Endometrial microvascular endothelial cells (primary cell): ENCODE data around the gene NCKAP5. TPM values are rescaled to one million over a fixed set of nuclear protein-coding genes. Genes with fewer than 3 reads are reported as not detected.

Experiments
- in situ Hi-C: cut with HindIII; loops from 2 replicates; pipeline ENCODE4 v1.10.0; 2017; ENCODE audit warnings: low sequenced_read_pairs, low pct_unique_long_range_greater_than_20kb; ENCODE audit errors: inconsistent ontology term
- total RNA-seq: library from RNA; depleted of rRNA; stranded (reverse); fragments of >200 nt; gene quantifications from one replicate; pipeline ENCODE4 v1.2.3, GENCODE V29; 2015; ENCODE audit errors: inconsistent ontology term

Gene NCKAP5
- total RNA-seq, 1 donor from 2014 or later: 0.84 TPM

DNA sequence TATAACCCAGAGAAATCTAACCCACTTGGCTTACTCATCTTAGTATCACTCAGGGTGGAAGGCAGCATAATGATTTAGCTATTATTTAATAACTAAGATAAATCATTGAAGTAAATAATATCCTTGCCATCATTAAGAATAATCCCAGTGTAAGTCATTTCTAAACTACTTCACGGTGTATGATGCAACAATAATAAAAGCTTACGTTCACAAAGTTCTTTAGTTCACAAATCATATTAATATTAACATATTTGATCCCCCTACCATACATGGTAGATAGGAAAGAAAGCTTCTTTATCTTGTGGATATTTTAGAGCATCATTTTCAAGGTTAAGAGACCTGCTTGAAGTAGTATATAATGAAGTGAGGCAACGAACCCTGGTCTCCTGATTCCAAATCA is 401.0 kb downstream of the NCKAP5 start:
- in situ Hi-C loops: no loop called here

DNA sequence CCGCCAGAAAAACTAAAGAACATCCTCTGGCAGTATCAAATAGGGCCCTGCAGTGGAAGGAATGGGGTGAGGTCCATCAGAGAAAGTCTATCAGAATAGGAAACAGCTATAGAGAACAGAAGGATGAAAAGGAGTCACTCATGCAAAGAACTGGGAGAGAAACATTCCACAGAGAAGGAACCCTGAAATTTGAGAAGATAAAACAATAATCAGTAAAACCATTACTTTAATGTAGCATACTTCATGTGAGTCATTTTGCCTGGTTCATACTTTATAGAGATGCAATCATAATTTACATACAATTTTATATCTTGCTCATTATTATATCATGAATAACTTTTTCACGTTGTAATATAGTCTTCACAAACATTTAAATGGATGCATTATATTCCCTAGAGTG is 402.2 kb downstream of the NCKAP5 start:
- in situ Hi-C loops: no loop called here

DNA sequence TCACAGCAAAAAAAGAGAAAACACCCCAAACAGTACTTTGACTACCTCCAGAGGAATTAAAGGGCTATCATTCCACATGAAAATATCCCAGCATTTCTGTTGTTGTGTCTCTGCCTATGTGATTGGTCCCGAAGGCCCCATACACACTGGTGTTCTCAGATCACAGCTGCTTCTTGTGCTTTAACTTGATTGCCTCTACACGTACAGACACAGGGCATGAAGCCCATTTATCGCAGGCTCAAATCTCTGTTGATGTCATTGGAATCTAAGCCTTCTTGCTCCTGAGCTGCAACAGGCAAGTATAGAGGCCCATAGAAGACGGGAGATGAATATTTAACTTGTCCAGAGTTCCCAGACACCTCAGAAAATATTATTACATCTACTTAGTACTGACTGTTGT is 405.2 kb downstream of the NCKAP5 start:
- in situ Hi-C loops: no loop called here

DNA sequence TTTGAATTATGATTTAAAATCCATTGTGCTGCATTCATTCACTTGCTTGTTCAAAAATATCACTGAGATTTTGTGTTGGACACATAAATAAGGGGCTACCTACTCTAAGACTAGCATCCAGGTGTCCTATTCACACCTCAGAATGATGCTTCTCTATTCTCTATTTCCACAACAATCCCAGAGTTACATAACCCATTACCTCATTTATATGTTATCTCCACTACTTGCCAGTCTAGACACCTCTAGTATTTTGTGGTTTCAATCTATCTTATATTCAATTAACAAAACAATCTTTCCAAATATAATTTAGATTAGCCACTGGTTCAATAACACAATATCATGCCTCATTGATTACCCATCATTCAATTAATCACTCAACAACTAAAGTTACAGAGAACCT is 409.8 kb downstream of the NCKAP5 start:
- in situ Hi-C loops: no loop called here

DNA sequence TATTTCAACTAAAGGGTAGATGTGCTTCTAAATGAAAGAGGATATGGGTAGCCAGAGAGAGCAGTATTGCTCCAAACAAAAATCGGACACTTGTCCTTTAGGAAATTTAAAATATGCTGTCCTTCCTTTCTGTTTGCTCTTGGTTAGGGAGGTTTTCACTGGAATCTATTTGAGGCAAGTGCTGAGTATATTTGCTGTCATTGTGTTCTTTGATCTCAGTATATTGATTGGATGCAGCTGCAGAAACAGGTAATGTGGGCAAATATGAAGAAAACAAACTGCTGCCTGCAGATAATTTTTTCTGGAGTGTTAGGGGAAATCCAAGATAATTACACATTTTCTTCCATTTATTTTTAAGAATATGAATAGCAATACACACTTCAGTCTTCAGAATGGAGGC is 410.2 kb downstream of the NCKAP5 start:
- in situ Hi-C loops: no loop called here

DNA sequence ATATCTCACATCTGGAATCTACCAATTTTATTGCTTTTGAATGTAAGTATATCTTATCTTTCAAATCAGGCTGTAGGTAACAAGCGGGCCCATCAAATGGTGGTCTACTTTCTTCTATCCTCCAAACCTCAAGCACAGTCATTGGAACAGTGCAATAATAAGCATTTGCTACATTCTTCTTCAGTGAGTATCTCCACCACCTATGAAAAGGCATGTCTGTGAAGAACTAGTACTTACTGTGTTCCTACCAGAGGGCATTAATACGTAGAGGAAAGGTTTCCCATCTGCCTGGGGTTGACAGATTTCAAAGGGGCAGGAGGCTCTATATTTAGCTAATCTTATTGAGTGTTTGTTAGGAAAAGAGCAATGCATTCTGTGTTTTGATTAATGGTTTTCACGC is 411.1 kb downstream of the NCKAP5 start:
- in situ Hi-C loops: no loop called here

DNA sequence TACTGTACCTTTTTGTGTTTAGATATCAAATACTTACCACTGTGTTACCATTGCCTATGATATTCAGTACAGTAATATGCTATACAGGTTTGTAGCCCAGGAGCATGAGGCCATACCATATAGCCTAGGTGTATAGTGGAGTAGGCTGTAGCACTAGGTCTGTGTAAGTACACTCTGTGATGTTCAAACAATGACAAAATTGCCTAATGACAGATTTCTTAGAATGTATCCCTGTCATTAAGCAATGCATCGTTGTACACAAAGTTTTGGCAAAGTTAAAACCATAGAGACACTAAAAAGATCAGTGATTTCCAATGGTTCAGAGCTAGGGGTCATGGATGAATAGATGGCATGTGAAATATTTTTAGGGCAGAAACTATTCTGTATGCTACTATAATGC is 415.5 kb downstream of the NCKAP5 start:
- in situ Hi-C loops: no loop called here

DNA sequence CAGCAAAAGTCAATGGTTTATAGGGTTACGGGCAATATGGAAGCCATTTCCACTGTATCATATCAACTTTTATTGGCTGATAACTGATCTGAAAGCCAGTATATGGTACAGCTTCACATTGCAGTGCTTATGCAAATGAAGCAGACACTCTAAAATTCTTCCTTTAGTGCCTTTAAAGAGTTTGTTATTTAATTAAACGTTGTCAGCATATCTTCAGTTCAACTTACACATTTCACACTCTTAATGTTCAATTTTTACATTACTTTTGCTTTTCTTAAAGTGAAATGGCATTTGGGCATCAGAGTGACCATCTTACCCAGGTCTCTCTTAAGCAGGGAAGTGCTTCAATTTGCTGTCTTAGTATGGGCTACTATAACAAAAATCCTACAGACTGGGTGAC is 420.1 kb downstream of the NCKAP5 start:
- in situ Hi-C loops: no loop called here

DNA sequence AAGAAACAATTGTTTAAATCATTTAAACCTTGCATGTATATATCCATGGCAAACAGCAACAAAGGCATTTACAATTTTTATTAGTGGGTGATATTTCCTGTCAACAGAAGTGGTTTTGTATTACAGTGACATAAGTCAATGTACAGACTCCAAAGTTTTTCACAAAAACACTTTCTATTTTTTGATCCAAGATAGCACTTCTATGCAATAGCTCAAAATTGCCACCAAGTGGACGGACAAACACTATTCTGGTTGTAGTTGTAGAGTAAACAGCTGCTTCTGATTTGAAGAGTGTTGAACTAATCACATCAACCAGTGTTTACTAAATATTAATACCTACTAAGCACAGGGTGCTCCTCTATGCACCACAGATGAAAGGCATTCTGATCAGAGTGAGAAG is 421.4 kb downstream of the NCKAP5 start:
- in situ Hi-C loops: no loop called here

DNA sequence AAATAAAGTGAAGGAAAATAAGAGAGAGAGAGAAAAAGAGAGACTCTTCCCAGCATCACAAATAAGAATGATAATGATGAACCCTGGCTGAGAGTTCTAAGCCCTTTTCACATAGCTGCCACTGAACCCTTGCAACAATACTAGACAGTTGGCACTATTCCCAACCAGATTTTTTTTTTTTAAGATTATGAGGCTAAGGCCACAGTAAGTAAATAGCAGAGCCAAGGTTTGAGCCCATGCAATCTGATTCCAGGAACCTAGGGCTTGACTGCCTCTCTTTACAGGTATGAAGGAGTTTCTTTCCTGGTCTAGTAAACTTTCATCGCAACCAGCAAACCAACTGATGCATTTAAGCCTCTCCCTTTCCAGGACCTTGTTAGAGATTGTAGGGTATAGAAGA is 424.6 kb downstream of the NCKAP5 start:
- in situ Hi-C loops: no loop called here

DNA sequence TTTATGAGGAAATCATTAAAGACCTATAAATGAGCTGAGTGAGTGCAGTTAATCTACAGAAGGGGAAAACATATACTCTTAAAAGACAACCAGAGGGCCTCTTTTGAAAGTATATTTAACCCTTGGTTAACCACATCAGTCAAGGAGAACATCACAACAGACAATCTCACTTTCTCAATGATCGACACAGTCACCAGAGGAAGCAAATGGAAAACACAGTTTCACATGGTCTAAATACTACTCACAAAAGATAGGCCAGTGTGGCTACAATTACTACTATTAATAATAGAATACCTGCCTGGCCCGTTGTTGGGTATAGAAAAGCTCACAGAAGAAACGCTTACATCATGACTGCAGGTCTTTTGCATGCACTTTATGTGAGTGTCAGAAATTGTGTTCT is 426.2 kb downstream of the NCKAP5 start:
- in situ Hi-C loops: no loop called here

DNA sequence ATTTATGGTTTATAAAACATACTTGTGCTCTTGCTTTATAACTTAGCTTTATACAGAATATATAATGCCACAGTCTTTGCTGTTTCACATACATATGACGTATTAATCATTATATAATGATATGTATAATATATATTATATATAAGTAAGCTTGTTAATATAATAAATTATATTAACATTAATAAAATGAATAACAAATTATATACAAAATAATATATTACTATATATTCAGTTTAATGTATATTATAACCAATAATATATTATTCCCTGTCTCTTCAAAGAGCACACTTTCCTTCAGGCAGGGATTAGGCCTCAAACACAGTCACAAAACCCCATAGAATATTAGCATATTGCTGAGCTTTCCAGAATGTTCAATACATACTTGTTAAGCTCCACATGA is 427.6 kb downstream of the NCKAP5 start:
- in situ Hi-C loops: no loop called here

DNA sequence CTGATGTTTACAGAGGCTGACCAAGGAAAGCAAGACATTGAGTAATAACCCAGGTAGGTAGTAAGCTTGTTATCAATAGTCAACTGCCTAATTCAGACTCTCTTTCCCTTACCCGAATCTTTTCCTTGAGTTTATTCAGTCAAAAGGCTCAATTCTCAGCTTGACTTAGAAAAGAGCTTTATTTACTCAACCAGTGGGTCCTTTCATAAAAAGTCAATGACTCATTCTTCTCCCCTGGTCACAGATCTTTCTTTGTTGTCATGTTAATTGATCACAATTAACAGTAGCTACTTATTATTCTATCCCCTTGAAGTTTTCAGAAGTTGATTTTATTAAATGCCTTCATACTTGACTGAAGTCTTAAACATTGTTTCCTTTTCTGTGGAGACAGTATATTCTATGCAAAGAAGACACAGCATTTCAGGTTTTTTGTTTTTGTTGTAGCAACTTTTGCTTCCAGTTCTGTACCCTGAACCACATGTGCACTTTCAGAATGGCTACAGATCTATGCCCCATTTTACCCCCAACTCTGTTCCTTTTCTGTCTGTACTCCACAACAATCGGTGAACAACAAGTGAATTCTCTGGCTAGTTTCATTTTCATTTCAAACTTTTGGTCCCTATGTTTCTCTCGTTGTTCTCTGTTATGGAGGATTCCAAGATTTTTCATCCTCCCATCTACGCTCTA is 428.3 kb downstream of the NCKAP5 start:
- in situ Hi-C loops: no loop called here

DNA sequence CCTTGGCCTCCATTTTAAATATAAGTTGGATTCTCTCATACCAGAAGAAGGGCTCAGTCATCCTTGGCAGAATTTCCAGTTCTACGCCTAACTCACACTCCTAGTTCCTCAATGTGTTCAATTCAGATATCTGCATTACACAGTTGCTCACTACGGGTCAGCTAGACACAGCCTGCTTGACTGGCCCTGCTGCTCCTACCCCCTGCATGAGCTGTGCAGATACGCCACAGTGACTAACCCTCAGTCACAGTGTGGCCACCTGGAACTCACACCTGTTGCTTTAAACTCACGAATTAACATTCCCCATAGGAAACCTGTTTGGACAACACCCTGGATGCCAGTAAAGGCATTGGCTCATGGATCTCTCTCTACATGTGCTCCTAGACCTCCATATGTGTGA is 429.6 kb downstream of the NCKAP5 start:
- in situ Hi-C loops: no loop called here

DNA sequence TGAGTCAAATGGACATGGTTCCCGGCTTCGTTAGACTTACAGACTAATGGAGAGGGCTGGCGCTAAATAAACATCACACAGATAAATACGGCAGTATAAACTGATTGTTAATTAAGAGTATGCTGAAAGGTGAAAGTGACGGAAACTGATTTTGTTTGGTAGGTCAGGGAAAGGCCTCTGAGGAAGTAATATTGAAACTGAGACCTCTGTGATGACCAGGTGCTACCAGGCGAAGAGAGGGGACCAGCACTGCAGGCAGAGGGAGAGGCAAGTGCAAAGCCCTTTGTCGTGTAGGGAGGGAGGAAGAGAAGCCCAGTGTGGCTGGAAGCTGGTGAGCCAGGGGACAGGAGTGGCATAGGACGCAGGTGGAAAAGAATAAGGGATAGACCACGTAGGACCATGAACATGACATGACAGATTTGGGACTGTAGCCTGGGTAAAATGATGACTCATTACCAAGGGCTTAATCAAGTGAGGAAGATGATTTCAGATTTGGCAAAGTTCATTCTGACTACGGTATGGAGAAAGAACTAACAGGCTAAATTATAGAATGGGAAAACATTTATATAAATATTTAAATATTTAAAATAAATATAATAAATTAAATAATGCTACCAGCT is 433.1 kb downstream of the NCKAP5 start:
- in situ Hi-C loops: no loop called here

DNA sequence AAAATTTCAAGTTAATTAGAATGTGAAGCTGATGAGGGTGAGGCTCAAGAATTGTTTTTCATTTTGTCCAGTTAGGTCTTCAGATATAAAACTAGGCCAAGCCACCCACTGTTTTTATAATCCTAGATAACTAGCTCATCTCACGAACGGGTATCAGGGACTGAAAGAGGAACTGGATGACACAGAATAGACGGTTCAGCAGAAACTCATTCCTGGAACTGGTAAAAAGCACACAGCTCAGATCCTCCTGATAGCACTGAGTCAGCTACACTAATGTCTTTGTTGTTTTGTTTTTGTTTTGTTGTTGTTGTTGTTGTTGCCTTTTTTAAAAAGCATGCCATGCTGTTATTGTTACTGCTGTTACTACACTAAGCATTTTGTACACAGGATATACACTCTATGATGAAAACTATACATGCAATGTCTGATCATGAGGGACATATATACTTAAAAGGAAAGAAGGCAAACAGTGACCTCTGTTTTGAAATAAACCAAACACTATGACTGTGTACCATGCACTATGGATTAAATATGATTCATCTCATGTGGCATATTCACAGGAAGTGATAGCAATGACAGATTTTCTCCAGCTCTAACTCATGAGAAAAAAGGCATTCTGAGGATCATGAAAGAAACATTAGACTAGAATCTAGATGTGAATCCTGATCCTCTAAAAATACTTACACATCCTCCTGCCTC is 437.6 kb downstream of the NCKAP5 start:
- in situ Hi-C loops: no loop called here

DNA sequence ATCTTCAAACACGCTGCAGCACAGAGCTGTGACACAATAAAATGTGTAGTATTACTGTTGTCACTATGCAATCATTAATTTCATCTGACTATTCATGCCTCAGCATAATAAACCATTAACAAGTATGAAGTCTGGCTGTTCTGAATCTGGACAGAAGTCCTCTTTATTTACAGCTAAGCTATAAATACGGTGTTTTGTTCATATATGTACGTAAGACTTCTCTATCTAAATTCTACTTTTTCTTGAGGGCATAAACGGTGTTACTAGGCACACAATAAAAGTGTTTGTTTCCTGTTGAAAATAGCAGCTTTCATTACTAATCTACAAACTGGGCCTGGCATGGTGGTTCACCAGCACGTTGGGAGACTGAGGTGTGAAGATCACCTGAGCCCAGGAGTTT is 443.8 kb downstream of the NCKAP5 start:
- in situ Hi-C loops: no loop called here

DNA sequence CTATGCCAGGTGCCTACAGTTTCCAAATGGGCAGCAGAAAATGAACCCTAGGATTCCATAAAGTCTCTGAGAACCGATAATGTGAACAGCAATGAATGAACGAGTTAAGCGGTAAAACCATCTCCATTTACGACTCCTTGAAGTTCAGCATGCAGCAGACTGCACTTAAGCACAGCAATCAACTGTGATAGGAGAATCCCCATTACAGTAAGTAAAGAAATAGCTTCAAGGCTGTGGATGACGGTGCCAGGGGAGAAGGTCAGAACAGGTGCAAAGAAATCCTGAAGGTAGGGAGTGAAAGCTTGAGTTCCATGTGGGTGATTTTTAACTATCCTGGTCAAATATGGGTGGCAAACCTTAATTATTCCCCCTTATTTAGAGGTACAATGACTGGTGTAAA is 444.4 kb downstream of the NCKAP5 start:
- in situ Hi-C loops: no loop called here

DNA sequence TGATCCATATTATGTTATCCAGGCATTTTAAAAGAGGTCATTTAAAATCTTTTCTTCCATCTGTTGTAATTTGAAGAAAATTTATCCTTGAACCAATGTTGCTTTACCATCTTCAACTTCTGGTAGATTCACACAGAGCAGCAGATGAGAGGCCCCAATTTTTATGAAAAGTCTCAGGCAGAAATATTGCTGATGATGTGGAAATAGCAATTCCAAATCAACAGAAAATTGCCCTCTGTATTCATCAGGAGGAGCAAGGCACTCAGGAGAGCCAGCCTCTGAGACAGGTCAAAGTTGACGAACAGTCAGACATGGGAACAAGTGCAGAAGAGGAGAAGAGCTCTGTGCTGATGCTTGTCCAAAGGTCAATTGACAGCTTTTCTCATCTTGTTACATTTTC is 444.9 kb downstream of the NCKAP5 start:
- in situ Hi-C loops: no loop called here

DNA sequence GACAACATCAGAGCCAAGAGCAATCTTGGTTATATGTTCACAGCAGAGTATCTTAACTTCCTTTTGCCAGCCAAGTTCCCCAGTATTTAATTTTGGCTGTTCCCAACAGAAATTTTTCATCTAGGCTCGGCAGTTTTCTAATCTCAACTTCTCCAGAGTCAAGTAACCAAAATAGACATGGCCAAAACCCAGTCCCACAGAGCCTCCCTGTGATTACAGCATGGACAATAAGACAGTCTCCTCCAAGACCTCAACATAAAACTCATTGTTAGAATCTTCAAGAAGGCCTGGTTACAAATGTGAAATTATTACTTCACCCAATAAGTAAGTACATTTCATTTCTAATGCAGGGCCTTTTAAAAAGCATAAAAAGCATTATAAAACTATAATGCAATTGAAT is 445.7 kb downstream of the NCKAP5 start:
- in situ Hi-C loops: no loop called here
